Measurements from ENCODE around the gene UGCG.
"Not testable (repeated sequence)": the region's sequence is repeated elsewhere in the genome, so short reads cannot be mapped to it uniquely, and the experiment has no call there.

The UGCG gene

GRCh38 chr9:111953444-111953843 lies 56.8 kb downstream of the UGCG start:
- DNase-seq (ENCODE audit: low read depth in 3 of 3), result no peak

GRCh38 chr9:111955048-111955447 lies 58.4 kb downstream of the UGCG start:
- DNase-seq (ENCODE audit: low read depth in 3 of 3), result no peak

- DNase-seq (ENCODE audit: low read depth in 3 of 3), result no peak
These were observed 61.4 kb downstream of the UGCG start for GRCh38 chr9:111957856-111958631.

GRCh38 chr9:111959468-111960359 lies 63.1 kb downstream of the UGCG start:
- no peak for DNase-seq (ENCODE audit: low read depth in 3 of 3)

- DNase-seq (ENCODE audit: low read depth in 3 of 3), result not testable (repeated sequence)
These were observed 63.9 kb downstream of the UGCG start for GRCh38 chr9:111960485-111960884.

GRCh38 chr9:111961009-111961408 lies 64.4 kb downstream of the UGCG start:
- DNase-seq (ENCODE audit: low read depth in 3 of 3), result no peak

- DNase-seq (ENCODE audit: low read depth in 3 of 3), result no peak
These were observed 65.0 kb downstream of the UGCG start for GRCh38 chr9:111961575-111961974.

DNA sequence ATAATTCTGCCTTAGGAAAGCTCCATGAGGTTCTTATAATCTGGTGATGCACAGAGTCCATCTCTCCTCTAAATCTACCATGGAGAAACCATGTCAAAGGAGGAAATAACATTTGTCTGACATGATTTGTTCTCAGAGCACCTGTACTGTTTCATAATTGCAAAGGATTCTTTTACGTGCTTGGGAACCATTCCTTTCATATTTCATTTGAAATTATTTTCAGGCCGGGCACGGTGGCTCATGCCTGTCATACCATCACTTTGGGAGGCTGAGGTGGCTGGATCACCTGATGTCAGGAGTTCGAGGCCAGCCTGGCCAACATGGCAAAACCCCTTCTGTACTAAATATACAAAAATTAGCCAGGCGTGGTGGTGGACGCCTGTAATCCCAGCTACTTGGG lies 65.4 kb downstream of the UGCG start:
- DNase-seq (ENCODE audit: low read depth in 3 of 3), result no peak

- DNase-seq (ENCODE audit: low read depth in 3 of 3), result no peak
These were observed 67.4 kb downstream of the UGCG start for GRCh38 chr9:111963995-111964394.

GRCh38 chr9:111965566-111966019 lies 69.0 kb downstream of the UGCG start:
- DNase-seq (ENCODE audit: low read depth in 3 of 3), result no peak

DNA sequence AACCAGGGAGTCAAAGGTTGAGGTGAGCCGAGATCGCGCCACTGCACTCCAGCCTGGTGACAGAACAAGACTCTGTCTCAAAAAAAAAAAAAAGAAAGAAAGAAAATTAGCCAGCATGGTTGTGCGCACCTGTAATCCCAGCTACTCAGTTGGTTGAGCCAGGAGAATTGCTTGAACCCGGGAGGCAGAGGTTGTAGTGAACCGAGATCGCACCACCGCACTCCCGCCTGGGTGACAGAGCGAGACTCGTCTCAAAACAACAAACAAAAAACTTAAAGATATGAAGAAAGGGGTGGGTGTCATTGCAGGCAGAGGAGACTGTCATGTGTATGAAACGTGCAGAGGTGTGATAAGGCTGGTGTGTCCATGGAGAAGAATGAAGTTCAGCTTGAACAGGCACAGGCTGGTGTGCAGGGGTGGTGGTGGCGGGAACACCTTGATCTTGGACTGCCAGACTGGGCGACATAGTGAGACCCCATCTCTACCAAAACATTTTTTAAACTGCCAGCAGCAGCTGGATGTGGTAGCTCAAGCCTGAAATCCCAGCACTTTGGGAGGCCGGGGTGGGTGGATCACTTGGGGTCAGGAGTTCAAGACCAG lies 69.6 kb downstream of the UGCG start:
- DNase-seq (ENCODE audit: low read depth in 3 of 3), result no peak

GRCh38 chr9:111966861-111967291 lies 70.3 kb downstream of the UGCG start:
- no peak for DNase-seq (ENCODE audit: low read depth in 3 of 3)

DNA sequence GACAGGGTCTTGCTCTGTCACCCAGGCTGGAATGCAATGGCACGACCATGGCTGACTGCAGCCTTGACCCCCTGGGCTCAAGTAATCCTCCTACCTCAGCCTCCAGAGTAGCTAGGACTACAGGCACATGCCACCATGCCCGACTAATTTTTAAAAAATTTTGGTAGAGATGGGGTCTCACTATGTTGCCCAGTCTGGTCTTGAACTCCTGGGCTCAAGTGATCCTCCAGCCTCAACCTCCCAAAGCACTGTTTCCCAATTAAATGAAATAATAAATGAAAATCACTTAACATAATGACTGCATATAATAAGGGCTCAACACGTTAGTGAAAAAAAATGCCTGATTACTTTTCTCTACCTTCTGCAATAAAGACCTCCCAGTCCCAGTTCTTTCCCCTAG lies 71.0 kb downstream of the UGCG start:
- DNase-seq (ENCODE audit: low read depth in 3 of 3), result no peak

DNA sequence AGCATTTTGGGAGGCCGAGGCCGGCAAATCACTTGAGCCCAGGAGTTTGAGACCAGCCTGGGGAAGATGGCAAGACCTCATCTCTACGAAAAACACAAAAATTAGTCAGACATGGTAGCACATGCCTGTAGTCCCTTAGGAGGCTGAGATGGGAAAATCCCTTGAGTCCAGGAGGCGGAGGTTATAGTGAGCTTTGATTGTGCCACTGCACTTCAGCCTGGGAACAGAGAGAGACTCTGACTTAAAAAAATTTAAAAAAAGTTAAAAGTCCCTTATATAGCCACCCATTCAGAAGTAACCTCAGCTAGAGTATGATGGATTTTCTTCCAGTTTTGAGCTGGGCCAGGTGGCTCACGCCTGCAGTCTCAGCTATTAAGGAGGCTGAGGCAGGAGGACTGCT lies 72.4 kb downstream of the UGCG start:
- DNase-seq (ENCODE audit: low read depth in 3 of 3), result no peak

DNA sequence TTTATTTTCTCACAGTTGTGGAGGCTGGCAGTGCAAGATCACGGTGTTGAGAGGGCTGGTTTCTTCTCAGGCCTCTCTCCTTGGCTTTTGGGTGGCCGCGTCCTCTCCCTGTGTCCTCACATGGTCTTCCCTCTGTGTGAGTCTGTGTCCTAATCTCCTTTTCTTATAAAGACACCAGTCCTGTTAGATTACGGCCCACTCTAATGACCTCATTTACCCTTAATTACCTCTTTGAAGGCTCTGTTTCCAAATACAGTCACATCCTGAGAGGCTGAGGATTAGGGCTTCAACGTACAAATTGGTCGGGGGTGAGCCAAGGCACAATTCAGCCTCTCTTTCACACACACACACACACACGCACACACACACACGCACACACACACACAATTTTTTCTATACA lies 73.0 kb downstream of the UGCG start:
- no peak for DNase-seq (ENCODE audit: low read depth in 3 of 3)

GRCh38 chr9:111970827-111971226 lies 74.2 kb downstream of the UGCG start:
- DNase-seq (ENCODE audit: low read depth in 3 of 3), result no peak

DNA sequence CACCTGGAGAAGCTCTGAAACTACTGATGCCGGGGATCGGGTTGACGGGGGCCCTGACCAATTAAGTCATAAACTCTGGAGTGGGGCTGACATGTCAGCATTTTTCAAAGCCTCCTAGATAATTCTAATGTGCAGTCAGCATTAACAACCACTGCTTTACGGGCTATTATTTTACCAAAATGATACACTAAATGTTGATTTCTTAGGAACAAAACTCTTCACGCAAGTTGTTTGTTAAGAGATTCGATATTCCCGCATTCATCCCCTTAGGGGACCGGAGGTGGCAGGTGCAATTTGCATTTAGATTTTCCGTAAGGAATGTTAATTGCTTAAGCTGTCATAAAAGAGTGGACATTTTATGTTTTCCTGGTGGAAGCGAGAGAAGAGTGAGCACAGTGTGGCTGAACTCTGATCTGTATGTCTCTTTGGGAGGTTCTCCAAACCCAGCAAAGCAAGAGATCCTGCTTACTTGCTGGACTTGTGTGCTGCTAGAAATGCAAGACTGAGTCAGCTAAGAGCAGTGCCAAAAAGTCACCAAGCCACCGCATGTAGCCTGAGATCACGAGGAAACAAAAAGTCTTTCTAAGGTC lies 77.6 kb downstream of the UGCG start:
- DNase-seq (ENCODE audit: low read depth in 3 of 3), result no peak

- no peak for DNase-seq (ENCODE audit: low read depth in 3 of 3)
These were observed 79.1 kb downstream of the UGCG start for GRCh38 chr9:111975709-111976108.

GRCh38 chr9:111978616-111979015 lies 82.0 kb downstream of the UGCG start:
- no peak for DNase-seq (ENCODE audit: low read depth in 3 of 3)

GRCh38 chr9:111979561-111979960 lies 82.9 kb downstream of the UGCG start:
- no peak for DNase-seq (ENCODE audit: low read depth in 3 of 3)

DNA sequence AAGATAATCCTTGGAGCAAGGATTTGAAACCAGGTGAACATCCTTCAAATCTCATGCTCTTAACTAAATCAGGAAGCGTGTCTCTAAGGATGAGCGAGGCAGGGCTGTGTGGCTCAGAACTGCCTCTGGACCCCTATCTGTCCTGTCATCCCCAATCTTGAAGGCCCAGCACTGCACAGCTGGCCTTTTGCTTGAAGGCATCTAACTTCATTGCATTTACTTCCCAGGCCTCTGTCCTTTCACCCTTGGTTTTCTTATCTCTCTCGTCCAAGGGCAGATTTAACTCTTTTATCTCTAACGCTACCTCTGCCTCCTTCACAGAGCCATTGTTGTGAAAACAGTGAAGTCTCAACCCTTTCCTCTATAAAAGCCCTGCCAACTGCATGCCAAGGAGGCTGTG lies 83.8 kb downstream of the UGCG start:
- DNase-seq (ENCODE audit: low read depth in 3 of 3), result no peak

GRCh38 chr9:111983484-111983908 lies 86.9 kb downstream of the UGCG start:
- no peak for DNase-seq (ENCODE audit: low read depth in 3 of 3)

Data from stimulated activated CD4-positive, alpha-beta T cell treated with anti-CD3 and anti-CD28 coated beads, TNF-alpha, amount 100 ng/mL, for 4 hours (primary cell).